ENCODE measurements around the gene CFAP69. TPM values are rescaled to one million over a fixed set of nuclear protein-coding genes. Genes with fewer than 3 reads are reported as not detected.
A peak's percentile ranks its signal among the peaks of the same experiment; 100 is the strongest.

The CFAP69 gene
- total and polyA plus RNA-seq, 2 of the 8 experiments (the other 6 are each of a cell fraction or from before 2014, with no cell fraction given), result 1.00 to 3.8 TPM

- Histone ChIP-seq H3K23ac (ENCODE audit: insufficient read length) (no peak overlapping the region), H3K27ac (ENCODE audit: low read depth, low read length) (no peak overlapping the region), H2BK5ac (ENCODE audit: low read depth, low read length) (no peak overlapping the region), H3K79me2 (ENCODE audit: control insufficient read depth in 1 of 2, insufficient read depth in 2 of 2, low read length in 2 of 2) (peaks cover 0 to 92% of the 10 kb centered on the region in 2 experiments; a peak in 3 of 4 replicates), H2BK20ac (ENCODE audit: low read length) (no peak overlapping the region), H2AFZ (ENCODE audit: low read length) (no peak overlapping the region), H3K79me1 (ENCODE audit: low read depth, low read length) (no peaks in the 10 kb centered on the region), H3K4ac (replicated peaks; ENCODE audit: insufficient read length, low read depth, low read length) (no peak overlapping the region), H3K9me3 (ENCODE audit: insufficient read depth in 2 of 2, low read depth in 1 of 2, low read length in 1 of 2) (no peaks in the 10 kb centered on the region), H2BK120ac (replicated peaks; ENCODE audit: low read depth, low read length) (no peak overlapping the region), H3K14ac (ENCODE audit: insufficient read length) (no peak overlapping the region), H2BK15ac (ENCODE audit: low read length) (no peak overlapping the region), H4K91ac (replicated peaks; ENCODE audit: insufficient read length, low read length) (no peak overlapping the region), H3K9ac (replicated peaks in 1 of 4; ENCODE audit: extremely low read depth in 1 of 4, low read depth in 3 of 4, low read length in 3 of 4) (no peak overlapping the region), H3K23me2 (ENCODE audit: low read depth, low read length) (peaks cover 10% of the 10 kb centered on the region), H3K4me2 (ENCODE audit: insufficient read depth in 1 of 2, low read depth in 2 of 2, low read length in 2 of 2) (peak overlapping the region in 1 of 2 experiments; percentile 8; a peak in 2 of 4 replicates), H4K5ac (ENCODE audit: insufficient read length, low read depth, low read length) (no peak overlapping the region), H3K18ac (ENCODE audit: extremely low read depth, low read length) (peak overlapping the region; percentile 29; the same call in 1 of the 2 replicates), H2BK12ac (ENCODE audit: low read depth, low read length) (peak overlapping the region; percentile 64; the same call in 1 of the 2 replicates), H3K27me3 (replicated peaks in 1 of 4; ENCODE audit: control insufficient read depth in 3 of 4, extremely low read depth in 1 of 4, insufficient read depth in 3 of 4, low read length in 3 of 4) (no peaks in the 10 kb centered on the region), H3K56ac (replicated peaks; ENCODE audit: insufficient read length, low read depth, low read length) (no peak overlapping the region), H3K4me3 (ENCODE audit: extremely low read depth in 1 of 4, insufficient read depth in 2 of 4, low read depth in 3 of 4, low read length in 4 of 4) (0 out of 8 replicates have a peak overlapping the region, but pooled peaks of 1 of the 4 experiments have one; percentile 13), H3K36me3 (ENCODE audit: control insufficient read depth in 2 of 4, insufficient read depth in 4 of 4, low read length in 3 of 4) (peaks cover 0 to 6% (median 0%) of the 10 kb centered on the region in 4 experiments; a peak in 3 of 8 replicates), H4K8ac (ENCODE audit: extremely low read depth, insufficient read depth, low read length) (no peak overlapping the region), H3K4me1 (replicated peaks in 1 of 4; ENCODE audit: control insufficient read depth in 3 of 4, insufficient read depth in 4 of 4, low read length in 3 of 4) (peaks cover 5 to 21% (median 10%) of the 10 kb centered on the region in 4 experiments; a peak in 5 of 7 replicates), H2AK5ac (ENCODE audit: low read depth, low read length) (no peak overlapping the region), H4K20me1 (replicated peaks in 1 of 2; ENCODE audit: control insufficient read depth in 1 of 2, insufficient read depth in 2 of 2, low read length in 2 of 2) (no peaks in the 10 kb centered on the region)
- TF ChIP-seq FOSL1 (IDR thresholded peaks at IDR 0.05; ENCODE audit: insufficient read depth, low read depth, low read length), result no peak
- TF ChIP-seq BACH1 (IDR thresholded peaks at IDR 0.05; ENCODE audit: low read length), result no peak
- no peak for TF ChIP-seq GTF2F1 (IDR thresholded peaks at IDR 0.05; ENCODE audit: borderline replicate concordance, low read depth, low read length)
- no peak for TF ChIP-seq BCL11A (IDR thresholded peaks at IDR 0.05; ENCODE audit: low read depth in 2 of 2, low read length in 2 of 2)
- FAIRE-seq (no peak), DNase-seq (ENCODE audit: low read depth in 1 of 2, low spot score in 2 of 2) (no peak)
- CTCF ChIA-PET (ENCODE audit: partially characterized antibody), result interaction anchor here (0.9 kb wide), 1 partner anchor 44 kb away, joined by 4 read pairs; no protein-coding TSS in a partner anchor
- 81% methylated on average over 2 of the region's 2 CpGs; no CpG with 5 or more reads in 1 of the 2 experiments for WGBS, 2 experiments (ENCODE audit: extremely low coverage in 1 of 2, insufficient coverage in 1 of 2, insufficient read length in 1 of 2, insufficient replicate concordance in 2 of 2, low coverage in 1 of 2, low lambda C conversion rate in 2 of 2, missing lambda C conversion rate in 1 of 2)
- POLR2A ChIA-PET (ENCODE audit: partially characterized antibody), result no interaction called here
Measured at GRCh38 chr7:90216771-90217170, 28.2 kb upstream of the CFAP69 start.
